ENCODE measurements around the gene ZNF804A.

- TF ChIP-seq POLR2A (IDR thresholded peaks at IDR 0.05) = no peak
- TF ChIP-seq, protein P1, sequence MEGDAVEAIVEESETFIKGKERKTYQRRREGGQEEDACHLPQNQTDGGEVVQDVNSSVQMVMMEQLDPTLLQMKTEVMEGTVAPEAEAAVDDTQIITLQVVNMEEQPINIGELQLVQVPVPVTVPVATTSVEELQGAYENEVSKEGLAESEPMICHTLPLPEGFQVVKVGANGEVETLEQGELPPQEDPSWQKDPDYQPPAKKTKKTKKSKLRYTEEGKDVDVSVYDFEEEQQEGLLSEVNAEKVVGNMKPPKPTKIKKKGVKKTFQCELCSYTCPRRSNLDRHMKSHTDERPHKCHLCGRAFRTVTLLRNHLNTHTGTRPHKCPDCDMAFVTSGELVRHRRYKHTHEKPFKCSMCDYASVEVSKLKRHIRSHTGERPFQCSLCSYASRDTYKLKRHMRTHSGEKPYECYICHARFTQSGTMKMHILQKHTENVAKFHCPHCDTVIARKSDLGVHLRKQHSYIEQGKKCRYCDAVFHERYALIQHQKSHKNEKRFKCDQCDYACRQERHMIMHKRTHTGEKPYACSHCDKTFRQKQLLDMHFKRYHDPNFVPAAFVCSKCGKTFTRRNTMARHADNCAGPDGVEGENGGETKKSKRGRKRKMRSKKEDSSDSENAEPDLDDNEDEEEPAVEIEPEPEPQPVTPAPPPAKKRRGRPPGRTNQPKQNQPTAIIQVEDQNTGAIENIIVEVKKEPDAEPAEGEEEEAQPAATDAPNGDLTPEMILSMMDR (IDR thresholded peaks at IDR 0.05) = no peak
These were observed 1.4 kb upstream of the ZNF804A start for GRCh38 chr2:184596819-184597411.
